Keratinocyte (primary cell): ENCODE data around the gene ZNF782.

Source experiments
- CTCF ChIP-seq, 3 experiments: IDR thresholded peaks in 1 of 3; conservative IDR thresholded peaks in 1 of 3; optimal IDR thresholded peaks in 1 of 3; 2 replicates in 2 of 3; 3 replicates in 1 of 3; pipeline versions ENCODE3 to v1.5.1; 2011; ENCODE audit warnings: low read length in 3 of 3, mild to moderate bottlenecking in 3 of 3, moderate library complexity in 2 of 3, control low read depth in 1 of 3, inconsistent platforms in 1 of 3; ENCODE audit not compliant: insufficient read depth in 2 of 3; ENCODE audit errors: extremely low read depth in 1 of 3
- EZH2 ChIP-seq: IDR thresholded peaks from one replicate; pipeline ENCODE4 v1.6.1; 2012; ENCODE audit warnings: inconsistent platforms, mild to moderate bottlenecking, low read length, moderate library complexity

GRCh38 chr9:96779089-96779488 lies 75.2 kb downstream of the ZNF782 start:
- TF ChIP-seq CTCF (optimal IDR thresholded peaks at IDR 0.05 in 1 of 3, IDR thresholded peaks at IDR 0.05 in 1 of 3, conservative IDR thresholded peaks at IDR 0.05 in 1 of 3; ENCODE audit: extremely low read depth in 1 of 3, insufficient read depth in 2 of 3, low read length in 3 of 3) (no peak), EZH2 (no peak)
